GM21737 (cell line): Measurements from ENCODE around the gene ABLIM2.

Source experiments
- ATAC-seq: cut with Tn5 transposase; IDR thresholded peaks from one replicate; pipeline ENCODE4 v1.9.1; 2021; ENCODE audit warnings: mild to moderate bottlenecking, moderate library complexity; ENCODE audit not compliant: unreplicated experiment

Gene ABLIM2

DNA sequence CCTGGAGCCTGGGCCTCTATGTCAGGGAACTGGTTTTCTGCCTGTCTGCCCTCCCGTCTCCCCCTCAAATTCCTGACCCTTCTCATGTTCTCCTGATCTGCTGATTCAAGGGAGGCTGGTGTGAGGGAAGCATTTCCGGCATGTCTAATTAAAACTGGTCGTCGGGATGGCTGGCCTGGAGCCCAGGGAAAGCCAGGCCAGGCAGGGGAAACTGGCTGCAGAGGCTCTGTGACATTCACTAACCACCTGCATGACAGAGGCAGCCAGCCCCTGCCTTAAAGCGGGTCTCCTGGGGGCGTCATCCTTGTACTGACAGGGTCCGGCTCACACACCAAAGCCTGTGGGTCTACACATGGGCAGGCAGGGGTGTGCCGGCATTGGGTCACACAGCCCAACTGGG, 35.2 kb downstream of the ABLIM2 start:
- ATAC-seq: no peak

DNA sequence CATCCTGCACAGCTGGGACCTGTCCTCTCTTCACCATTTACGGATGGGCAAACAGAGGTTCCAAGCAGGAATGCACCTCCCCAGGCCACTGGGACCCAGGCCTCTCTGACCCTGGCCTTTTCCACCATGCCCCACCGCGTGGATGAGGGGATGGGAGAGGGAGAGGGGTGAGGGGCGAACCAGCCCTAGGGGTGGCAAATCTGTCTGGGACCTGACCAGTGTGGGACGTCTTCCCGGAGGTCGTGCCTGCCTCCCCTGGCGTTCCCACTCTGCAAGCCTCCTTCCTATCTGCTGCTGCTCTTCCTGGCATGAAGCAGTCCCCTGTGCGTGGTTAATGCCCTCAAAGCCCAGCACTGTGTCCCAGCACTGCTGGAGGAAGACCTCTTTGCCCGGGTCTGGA, 35.9 kb downstream of the ABLIM2 start:
- no peak for ATAC-seq

DNA sequence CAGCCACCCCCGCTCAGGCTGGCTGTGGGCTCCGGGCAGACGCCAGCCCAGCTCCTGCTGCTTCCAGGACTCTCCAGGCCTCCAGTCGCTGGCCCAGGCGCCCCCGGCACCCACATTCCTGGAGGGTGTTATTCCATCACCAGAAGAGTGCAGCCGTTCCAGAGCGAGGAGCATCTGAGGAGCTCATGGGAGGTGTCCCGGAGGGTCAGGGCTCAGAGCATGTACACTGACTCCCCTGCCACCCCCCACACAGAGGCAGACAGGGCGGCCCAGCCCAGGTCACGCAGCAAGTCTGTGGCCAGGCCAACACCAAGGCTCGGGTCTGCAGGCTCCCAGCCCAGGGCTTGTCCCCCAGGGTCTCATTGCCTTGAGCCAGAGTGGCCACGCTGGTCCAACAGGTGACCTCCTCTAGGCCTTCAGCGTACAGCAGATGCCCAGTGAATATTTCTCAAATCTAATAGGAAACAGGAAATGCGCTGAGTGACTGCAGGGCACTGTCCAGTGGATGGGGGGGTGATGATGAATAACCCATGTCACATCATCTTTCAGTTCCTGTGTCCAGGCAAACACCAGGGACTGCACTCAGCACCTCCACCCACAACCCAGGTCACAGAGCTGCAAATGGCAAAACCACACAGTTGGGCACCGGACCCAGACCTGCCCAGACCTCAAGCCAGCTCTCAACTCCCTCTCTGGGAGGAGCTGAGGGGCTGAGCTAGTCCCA, 37.2 kb downstream of the ABLIM2 start:
- ATAC-seq: no peak

DNA sequence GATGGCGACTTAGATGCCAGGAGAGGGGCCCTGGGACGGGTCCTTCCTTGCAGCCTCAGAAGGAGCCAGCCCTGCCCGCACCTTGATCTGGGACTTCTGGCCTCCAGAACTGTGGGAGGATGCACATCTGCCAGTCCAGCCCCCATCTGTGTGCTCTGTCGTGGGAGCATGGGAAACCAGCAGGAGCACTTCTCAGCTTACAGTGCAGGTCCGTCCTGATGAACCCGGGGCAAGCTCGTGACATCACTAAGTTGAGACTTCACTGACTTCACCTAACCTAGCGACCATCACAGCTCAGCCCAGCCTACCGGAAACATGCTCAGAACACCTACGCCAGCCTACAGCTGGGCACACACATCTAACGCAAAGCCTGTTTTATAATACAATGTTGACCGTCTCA, 38.1 kb downstream of the ABLIM2 start:
- ATAC-seq: no peak

DNA sequence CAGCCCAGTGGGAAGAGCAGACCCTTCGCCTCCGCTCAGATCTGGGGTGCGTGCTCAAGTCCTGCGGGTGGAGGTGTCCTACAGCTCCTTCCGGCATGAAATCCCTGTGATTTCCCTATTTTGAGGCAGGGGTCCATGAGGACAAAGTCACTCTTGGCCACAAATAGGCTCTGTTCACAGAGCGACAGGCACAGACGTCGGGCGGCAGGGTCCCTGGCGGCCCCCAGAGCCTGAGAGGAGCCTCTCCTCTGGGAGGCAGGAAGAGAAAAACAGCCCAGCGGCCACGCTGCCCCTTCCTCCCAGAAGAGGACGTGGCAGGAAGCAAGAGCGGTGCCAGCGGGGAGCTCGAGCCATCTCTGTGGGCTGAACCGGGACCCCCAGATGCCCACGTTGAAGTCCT, 38.7 kb downstream of the ABLIM2 start:
- no peak for ATAC-seq

DNA sequence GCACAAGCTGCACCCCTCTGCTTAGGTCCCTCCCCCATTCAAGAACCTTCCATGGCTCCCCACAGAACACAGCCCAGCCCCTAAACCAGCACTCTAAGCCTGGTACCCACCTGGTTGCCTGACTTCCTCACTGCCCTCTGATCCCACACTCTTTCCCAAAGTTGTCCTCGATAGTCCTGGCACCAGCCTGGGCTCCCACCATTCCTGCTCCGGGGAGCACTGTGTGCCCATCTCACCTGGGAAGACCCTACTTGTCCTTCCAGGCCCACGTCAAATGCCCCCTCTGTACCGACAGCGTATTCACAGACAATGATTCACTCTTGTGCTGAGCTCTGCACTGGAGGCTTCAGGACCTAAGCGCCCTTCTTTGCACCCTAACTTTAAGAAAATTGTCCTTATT, 40.1 kb downstream of the ABLIM2 start:
- ATAC-seq: no peak

DNA sequence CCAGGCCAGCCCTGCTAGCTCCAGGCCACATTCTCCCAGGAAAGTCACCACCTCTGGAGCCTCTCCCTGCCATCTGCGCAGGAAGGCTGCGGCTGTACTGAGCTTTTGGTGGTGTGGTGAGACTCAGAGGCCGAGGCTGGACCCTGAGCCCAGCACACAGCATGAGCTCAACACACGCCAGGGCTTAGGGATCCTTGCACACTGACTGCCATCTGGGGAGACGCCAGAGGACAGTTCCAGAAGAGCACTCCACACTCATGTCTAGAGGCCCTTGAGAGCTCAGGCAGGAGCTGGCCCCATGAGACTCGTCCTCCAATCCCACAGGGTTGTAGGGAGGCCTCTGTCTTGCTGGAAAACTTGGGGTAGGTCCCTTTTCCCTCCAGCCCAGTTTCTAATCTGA, 40.6 kb downstream of the ABLIM2 start:
- no peak for ATAC-seq

DNA sequence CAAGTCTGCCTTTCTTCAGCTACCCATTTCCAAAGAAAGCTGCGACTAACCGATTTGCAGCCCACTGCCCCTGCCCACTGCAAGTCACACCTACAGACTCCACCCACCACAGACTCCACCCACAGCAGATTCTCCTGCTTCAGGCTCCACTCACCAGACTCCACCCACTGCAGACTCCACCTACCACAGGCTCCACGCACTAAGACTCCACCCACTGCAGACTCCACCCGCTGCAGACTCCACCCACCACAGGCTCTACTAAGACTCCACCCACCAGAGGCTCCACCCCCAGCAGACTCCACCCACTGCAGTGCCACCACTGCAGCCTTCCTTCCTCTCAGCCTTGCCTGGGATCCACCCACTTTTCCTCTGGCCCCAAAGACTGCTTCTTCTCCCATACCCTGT, 41.3 kb downstream of the ABLIM2 start:
- no peak for ATAC-seq

DNA sequence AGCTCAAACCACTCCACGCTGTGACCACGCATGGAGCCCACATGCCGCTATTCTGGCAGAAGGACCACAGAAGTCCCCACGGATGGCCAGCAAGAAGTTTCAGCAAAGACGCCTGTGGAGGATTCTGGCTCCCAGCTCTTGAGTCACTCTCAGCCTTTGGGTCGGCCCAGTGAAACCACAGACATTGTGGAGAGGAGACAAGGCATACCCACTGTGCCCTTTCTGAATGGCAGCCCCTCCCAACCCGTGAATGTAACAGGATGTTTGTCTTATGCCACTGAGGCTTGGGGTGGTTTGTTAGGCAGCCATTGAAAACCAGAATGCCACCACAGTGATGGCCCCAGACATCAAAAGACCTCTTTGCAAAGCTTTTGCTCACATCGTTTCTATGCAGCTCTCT, 42.7 kb downstream of the ABLIM2 start:
- ATAC-seq: no peak

DNA sequence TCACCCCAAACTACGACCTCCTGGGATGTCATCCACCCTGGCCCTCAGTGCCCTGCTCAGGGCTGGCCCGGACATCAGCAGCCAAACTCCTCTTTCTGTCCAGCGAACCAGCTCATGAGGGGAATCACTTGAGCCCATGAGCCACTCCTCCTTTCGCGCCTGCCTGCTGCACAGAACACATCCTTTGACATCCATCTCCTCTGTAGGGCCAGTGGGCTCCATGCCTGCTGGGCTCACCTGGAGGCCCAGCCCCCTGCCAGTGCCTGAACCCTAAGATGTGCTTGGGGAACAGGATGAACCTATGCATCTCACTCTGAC, 43.5 kb downstream of the ABLIM2 start:
- no peak for ATAC-seq

DNA sequence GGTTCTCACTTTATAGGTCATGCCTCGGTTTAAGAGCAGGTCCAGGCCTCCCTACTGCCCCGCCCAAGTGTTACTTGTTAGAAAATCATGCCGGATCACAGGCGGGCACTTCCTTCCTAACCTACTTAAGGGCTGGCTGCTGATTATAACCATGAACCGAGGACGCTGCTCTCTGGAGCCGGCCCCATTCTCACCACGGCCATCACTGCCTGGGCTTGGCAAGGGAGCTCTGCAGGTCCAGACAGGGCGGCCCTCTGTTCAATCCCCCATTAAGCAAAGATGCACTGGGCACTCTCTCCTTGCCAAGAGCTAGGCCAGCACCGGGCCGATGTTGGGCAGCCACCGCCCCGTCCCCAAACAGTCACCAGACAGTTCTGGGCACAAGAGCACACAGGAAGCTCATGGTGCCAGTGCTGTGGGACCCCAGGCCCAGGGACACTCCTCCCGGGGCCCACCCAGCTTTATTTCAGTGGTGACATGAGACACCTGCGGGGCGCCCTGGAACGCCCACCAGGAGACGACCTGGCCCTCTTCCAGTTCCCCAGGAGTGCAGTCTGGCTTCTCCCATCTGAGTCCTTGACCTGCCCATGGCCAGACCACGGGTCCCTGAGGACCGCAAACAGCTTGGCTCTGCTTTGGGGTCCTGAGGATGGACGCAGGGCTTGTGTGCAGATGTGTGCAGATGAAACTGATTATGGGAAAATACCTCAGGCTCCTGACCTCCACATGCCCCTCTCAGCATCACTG, 44.0 kb downstream of the ABLIM2 start:
- ATAC-seq: no peak

DNA sequence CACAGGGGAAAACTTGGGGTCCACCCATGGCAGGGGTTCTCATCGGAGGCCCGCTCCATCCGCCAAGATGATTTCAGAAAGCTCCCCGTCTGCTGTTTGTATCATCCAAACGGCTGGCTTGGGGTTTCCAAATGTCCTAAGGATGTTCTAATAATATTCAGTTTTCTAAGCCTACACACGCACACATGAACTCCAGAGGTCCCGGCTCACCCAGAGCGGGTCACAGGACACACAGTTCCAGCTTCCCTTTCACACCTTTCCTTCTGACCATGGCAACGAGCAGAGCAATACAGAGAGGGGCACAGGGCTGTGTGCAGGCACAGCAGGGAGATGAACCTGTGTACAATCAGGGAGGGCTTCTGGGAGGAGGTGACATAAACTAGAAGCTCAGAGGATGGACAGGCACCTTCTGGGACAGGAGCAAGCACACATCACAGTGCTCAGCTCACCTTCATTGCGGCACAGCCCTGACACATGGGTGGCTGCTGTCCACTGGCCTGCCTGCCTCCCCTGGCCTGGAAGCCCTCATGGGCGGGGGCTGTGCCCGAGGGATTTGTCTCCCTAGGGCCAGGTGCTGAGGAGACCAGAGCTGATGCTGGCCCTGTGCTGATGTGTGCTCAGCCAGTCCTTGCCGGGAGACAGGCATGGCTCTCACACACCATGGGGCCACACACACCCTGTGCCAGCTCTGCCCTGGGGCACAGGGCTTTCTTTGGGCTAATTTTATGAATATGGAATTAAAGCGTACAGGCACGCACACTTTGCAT, 44.8 kb downstream of the ABLIM2 start:
- ATAC-seq: no peak

DNA sequence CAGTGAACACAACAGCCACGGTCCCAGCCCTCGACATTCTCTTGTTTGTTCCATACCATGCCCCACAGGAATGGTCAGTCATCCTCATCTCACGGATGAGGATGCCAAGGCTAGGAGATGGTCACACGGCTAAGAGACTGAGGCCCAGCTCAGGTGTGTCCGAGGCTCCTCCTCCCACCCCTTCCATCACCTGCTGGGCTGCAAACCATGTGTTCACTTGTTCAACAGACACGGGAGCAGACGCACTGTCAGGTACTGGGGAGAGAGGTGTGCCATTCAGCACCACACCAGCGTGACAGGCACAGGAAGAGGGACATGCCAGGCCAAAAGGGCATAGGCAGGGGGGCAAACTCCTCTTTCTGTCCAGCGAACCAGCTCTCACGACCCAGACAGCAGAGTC, 45.9 kb downstream of the ABLIM2 start:
- ATAC-seq: no peak

DNA sequence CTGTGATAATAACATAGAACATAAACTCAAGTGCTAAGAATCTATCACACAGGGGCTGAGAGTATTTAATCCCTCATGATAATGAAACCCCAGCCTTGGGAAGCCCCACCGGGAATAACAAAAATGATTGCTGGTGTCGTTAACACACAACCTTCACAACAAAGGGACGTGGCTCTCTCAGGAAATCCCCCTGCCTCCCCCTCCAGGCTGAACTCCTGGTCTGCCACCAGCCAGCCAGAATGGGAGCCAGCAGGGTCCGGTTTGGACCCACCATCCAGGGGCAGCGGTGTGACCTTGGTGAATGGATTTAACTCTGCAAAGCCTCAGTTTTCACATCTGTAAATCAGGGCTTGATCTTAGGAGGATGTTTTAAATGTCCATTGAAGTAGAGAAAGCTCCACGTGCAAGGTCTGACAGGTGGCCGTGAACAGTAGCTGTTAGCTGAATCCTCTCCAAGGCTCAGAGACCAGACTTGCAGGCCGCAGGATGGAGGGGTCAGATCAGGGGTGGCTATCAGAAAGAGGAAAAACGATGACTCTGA, 46.5 kb downstream of the ABLIM2 start:
- no peak for ATAC-seq

DNA sequence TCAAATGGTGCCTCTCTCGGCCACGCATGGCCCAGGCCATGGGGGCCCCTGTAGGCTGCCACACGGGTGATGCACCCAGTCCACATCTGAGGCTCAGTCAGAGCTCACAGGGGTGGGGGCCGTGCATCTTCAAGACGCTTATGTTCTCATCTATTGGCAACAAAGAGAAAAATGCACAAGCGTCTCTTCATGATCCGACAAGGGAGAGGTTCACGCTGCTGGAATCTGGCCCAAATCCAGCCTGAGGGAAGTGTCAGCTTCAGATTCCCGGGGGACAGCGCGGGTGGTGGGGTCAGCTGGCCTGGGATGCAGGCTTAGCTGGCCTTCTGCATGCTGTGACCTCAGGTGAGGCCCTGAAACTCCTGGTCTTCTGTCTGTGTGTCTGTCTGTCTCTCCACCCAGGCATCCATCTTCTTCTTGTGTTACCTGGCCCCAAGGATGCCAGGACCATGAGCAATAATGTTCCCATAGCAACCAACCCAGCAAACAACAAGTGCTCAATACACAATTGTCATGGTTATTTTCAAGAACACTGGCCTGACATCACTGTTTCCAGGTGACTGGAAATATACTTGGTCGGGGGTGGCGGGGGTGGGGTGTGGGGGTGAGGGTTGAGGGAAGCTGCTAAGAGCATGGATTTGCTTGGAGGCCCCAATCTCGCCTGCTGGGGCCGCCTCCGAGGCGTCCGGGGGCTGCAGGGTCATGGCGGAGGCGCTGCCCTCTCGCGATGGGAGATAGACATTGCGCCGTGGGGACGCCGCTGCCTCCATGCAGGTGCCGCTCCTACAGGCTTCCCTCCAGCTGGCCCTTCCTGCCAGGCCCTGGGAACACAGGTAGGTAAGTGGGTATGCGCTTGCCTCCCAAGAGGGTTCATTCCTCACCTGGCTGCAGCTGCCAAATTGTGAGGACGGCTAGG, 48.3 kb downstream of the ABLIM2 start:
- no peak for ATAC-seq

DNA sequence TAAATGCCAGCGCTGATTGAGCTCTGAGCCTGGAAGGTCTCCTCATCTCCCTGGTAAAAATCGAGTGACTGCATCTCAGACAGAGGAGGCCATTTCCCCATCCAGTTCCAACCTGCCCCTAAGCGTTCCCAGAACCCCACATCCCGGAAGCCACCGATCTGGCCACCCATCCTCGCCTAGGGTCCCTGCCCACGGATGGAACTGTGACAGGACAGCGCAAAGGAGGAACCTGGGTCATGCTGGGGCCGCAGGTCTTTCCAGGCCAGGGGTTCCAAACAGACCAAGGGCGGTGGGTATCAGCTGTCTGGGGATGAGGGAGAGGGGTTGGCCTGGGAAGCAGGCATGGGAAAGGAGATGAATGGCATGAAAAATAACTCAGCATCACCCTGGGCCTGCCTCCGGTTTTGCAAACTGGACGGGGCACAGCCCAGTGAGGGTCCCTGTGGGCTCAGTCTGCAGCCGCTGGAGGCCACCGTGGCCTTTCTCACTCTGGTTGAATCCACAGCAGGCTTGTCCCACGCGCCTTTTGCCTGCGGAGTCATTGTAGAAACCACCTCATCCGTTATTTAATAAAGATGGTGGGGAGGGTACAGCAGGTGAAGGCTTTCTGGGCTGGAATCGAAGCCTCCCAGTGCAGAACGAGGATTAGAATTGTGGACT, 49.1 kb downstream of the ABLIM2 start:
- no peak for ATAC-seq

DNA sequence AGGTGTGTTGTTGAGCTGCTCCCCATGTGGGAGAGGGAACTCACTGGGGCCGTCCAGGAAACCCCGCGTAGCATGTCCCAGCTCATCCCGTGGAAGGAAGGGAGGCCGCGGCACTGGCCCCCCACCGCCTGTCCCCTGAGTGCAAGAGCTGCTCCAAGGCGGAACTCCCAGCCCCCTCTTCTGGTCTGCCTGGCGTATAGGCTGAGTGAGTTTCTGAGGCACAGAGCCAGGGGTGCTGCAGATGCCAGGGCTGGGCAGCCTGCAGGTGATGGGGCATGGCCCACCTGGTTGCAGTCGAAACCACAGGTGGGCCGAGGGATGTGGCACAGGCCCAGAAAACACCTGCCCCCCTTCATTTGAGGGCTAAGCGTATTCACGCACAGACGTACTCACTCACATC, 49.6 kb downstream of the ABLIM2 start:
- ATAC-seq: no peak

DNA sequence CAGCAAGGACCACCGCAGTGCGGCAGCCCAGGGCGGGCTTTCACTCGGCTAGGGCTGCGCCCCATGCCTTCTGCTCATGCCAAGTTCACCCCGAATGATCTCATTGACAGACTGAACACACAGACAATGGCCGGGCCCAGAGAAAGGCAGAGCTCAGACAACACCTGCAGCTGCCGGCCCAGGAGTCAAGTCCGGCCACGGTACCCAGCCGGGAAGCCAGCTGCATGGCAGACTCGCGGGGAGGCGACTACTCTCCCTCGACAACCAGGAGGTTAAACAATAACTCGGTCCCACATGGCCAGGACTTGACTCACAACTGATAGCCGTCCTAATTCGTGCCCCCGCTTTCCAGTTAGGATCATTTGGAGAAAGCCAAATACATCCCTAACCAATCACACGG, 50.4 kb downstream of the ABLIM2 start:
- no peak for ATAC-seq

DNA sequence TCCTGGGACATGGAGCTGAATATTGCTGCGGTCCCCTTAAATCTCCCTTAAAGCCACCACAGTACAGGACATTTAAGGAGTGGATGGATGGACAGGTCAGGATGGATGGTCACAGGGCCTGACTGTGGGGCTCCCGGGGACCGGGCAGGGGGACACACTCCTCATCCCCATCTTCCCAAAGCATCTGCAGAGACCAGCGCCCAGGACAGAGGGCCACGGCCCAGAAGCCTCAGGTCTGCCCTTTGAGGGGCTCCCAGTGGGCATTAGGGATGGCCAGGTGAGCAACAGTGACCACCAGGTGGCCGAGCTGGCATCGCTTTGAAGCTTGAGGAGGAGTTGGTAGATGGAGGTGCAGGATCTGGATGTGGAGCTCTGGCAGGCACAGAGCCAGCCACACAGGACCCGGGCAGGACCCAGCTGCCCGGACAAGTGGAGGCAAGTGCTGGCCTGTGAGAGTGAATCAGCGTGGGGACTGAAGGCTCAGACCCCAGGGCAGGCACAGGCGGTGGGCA, 51.4 kb downstream of the ABLIM2 start:
- ATAC-seq: no peak

DNA sequence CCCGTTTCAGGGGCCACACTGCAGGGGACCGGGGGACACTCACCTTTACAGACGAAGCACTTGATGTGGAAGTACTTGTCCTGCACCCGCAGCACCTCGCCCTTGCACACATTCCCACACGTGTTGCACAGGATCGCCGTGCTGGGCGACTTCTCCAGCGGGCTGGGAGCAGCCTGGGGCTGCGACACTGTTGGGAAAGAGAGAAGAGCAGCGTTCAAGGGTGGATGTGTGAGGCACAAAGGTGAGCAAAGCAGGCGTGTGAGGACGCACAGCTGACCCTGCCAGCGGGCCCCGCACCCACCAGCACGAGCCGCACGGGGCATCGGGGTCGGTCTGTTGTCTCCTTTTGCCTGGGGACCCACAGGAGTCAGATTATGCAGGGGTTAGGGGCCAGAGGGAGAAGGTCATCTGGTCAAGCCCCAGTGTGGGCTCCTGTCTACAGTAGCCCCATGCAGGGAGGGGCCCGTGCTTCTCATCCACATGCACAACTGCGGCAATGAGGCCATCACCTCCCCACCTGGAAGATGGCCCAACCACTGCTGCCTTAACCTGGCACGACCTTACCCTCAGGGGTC, 52.1 kb downstream of the ABLIM2 start:
- ATAC-seq: no peak
